Activated naive CD8-positive, alpha-beta T cell treated with anti-CD3 and anti-CD28 coated beads, Interleukin-2, amount 50 U/mL, for 24 hours (primary cell): ENCODE data around the gene ATM.
A peak's percentile ranks its signal among the peaks of the same experiment; 100 is the strongest.

Experiments
- ATAC-seq: fragments of 150-1000 bp; cut with Tn5 transposase; one replicate; pipeline ENCODE4 v1.10.0; 2021
- DNase-seq: peaks from one replicate; pipeline ENCODE4 v3.0.0; 2021
- H3K27ac Mint-ChIP-seq: one replicate; pipeline ENCODE4 v1.8.0; 2021; ENCODE audit warnings: mild to moderate bottlenecking, mixed read lengths
- H3K27me3 Mint-ChIP-seq: one replicate; pipeline ENCODE4 v1.8.0; 2021; ENCODE audit warnings: mixed read lengths
- H3K36me3 Mint-ChIP-seq: one replicate; pipeline ENCODE4 v1.8.0; 2021; ENCODE audit warnings: low read depth, mixed read lengths
- H3K4me1 Mint-ChIP-seq: one replicate; pipeline ENCODE4 v1.8.0; 2021; ENCODE audit warnings: mixed read lengths
- H3K4me3 Mint-ChIP-seq: one replicate; pipeline ENCODE4 v1.8.0; 2021; ENCODE audit warnings: mild to moderate bottlenecking, moderate library complexity, mixed read lengths
- H3K9me3 Mint-ChIP-seq: one replicate; pipeline ENCODE4 v1.8.0; 2021; ENCODE audit warnings: mixed read lengths

Gene ATM

GRCh38 chr11:108222574-108223347 is at the start of gene ATM, which contains the start of gene NPAT:
Gene ATM (plus strand): TSS chr11:108223067. CDS start chr11:108227625, 4,558 bp downstream.
Gene NPAT (minus strand): TSS chr11:108222638. CDS start chr11:108222536, 102 bp downstream.
- no peaks in the 10 kb centered on the region for H3K9me3 Mint-ChIP-seq
- no peaks in the 10 kb centered on the region for H3K27me3 Mint-ChIP-seq
- DNase-seq (peak; percentile 98), ATAC-seq (peak; percentile 81)
- no peak within 1 kb of the TSS for H3K27ac Mint-ChIP-seq
- peaks cover 23% of the 10 kb centered on the region for H3K36me3 Mint-ChIP-seq
- H3K4me1 Mint-ChIP-seq, result peaks cover 59% of the 10 kb centered on the region
- no peak within 1 kb of the TSS for H3K4me3 Mint-ChIP-seq

GRCh38 chr11:108177570-108177969 is 45.3 kb upstream of the ATM start:
- DNase-seq, result no peak
- Mint-ChIP-seq H3K27me3 (no peaks in the 10 kb centered on the region), H3K4me3 (no peak overlapping the region), H3K9me3 (no peaks in the 10 kb centered on the region), H3K27ac (no peak overlapping the region), H3K36me3 (peaks cover 71% of the 10 kb centered on the region), H3K4me1 (peaks cover 2% of the 10 kb centered on the region)
- no peak for ATAC-seq

DNA sequence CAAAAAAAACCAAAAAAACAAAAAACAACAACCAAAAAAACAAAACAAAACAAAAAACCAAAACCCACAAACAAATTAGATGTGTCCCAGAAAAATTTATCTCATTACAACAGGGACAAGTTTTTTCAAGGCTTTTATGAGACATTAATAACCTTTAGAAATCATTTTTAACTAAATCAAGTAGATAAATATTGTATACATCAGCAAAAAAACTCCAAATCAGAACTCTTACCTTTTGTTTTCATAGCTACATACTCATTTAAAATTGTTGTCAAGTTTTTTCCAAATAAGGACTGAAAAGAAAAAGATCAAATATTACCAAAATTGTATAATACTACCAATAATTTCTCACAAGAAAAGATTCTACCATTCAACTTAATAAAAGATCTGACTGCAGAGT is 29.1 kb upstream of the ATM start:
- ATAC-seq (no peak), DNase-seq (no peak)
- H3K9me3 Mint-ChIP-seq, result no peaks in the 10 kb centered on the region
- no peaks in the 10 kb centered on the region for H3K27me3 Mint-ChIP-seq
- H3K36me3 Mint-ChIP-seq, result peaks cover 53% of the 10 kb centered on the region
- no peak overlapping the region for H3K27ac Mint-ChIP-seq
- no peak overlapping the region for H3K4me3 Mint-ChIP-seq
- H3K4me1 Mint-ChIP-seq, result peaks cover 33% of the 10 kb centered on the region

DNA sequence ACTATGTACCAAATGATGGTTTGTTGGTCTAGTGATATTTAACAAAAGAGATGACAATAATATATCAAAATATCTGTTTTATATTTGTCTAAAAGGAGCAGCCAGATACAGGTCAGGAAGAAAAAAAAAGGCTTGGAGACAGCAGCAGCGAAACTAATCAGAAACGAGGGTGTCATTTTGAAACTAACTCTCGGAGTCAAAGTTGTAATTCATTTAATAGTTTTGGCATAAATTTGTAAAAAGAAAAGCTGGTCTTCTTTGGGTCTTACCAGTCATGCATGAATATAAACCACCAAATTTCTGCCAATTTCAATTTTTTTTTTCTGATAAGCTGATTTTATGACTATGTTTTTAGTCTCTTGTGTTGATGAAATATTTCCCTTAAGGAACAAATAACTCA is 26.0 kb upstream of the ATM start:
- Mint-ChIP-seq H3K4me3 (no peak overlapping the region), H3K9me3 (no peaks in the 10 kb centered on the region), H3K36me3 (peaks cover 44% of the 10 kb centered on the region), H3K27ac (peak overlapping the region; percentile 73), H3K4me1 (peaks cover 60% of the 10 kb centered on the region), H3K27me3 (no peaks in the 10 kb centered on the region)
- ATAC-seq (peak; percentile 9), DNase-seq (no peak)

DNA sequence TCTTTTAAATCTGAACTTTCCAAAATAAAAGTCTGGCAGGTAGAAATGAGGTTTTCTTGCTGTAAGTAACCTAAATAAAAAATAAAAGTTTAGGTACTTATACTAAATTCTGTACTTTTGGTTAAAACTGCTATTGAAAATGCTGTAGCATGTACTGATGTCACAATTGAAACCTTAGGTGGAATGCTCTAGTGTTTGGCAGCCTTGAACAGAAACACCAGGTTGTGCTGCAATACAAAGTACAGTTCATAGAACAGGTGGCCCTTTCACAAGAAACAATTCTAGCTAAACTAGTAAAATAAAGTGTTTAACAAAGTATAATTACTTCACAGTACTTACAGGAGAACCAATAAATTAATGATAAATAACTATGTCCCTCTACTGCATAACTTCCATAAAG is 25.5 kb upstream of the ATM start:
- H3K27ac Mint-ChIP-seq, result peak overlapping the region; percentile 73
- DNase-seq, result no peak
- ATAC-seq, result no peak
- H3K27me3 Mint-ChIP-seq, result no peaks in the 10 kb centered on the region
- peaks cover 63% of the 10 kb centered on the region for H3K4me1 Mint-ChIP-seq
- no peak overlapping the region for H3K4me3 Mint-ChIP-seq
- H3K36me3 Mint-ChIP-seq, result peaks cover 43% of the 10 kb centered on the region
- H3K9me3 Mint-ChIP-seq, result no peaks in the 10 kb centered on the region

DNA sequence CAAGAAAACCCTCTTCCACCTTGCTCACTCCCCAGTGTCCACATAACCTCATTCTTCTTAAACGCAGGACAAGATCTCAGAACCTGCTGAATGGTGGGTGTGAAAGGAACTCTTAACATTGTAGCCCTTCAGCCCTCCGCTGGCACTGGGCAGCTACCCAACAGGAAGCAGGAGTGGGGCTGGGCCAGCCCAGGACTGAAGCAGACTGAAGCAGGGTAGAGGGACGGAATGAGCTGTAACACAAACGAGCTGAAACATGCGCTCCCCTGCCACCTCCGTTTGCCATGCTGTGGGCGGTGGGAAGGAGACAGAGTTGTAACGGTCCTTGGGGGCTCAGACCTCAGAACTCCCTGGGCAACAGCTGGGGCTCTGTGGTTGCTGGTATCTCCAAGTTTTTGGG is 24.0 kb upstream of the ATM start:
- no peak for DNase-seq
- no peak for ATAC-seq
- peak overlapping the region; percentile 78 for H3K27ac Mint-ChIP-seq
- no peak overlapping the region for H3K4me3 Mint-ChIP-seq
- no peaks in the 10 kb centered on the region for H3K27me3 Mint-ChIP-seq
- H3K9me3 Mint-ChIP-seq, result no peaks in the 10 kb centered on the region
- H3K4me1 Mint-ChIP-seq, result peaks cover 78% of the 10 kb centered on the region
- H3K36me3 Mint-ChIP-seq, result peaks cover 54% of the 10 kb centered on the region

DNA sequence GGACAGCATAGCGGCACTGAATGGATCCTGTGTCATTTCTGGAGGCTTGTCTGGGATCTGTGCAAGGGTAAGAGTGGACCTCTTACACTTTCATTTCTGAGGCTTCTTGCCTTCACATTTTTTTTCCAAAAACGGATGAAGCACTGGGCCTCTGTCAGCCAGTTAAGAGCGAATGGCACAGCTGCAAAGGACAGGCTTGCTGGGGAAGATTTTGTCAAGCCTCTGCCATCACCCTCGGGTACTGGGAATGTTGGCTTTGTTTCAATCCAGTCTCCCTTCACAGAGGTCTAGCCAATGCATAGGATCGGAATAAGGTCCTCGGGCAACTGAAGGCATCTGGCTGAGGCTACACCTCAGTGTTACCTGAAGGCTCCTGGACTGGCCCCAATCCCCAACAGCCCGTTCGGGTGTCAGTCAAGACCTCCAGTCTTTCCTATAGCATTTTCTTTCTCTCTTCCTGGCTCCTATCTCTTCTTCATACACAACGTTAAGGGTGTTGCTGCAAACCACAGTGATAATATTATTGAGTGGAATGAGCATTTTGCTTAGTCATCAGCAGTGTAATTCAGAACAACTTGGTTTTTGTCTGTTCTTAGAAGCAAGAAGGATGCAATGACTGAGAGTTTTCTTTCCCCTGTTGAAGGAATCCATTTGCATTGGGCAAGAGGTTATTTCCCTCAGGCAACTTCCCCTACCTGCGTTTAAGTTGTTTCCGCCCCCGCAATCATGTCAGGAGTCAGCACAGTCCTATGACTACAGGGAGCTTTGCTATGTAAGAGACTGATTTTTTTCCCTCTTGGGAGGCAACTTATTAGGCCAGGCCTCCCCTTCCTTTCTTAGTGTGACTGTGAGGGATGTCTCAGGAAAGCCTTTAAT is 23.2 kb upstream of the ATM start:
- peaks cover 60% of the 10 kb centered on the region for H3K36me3 Mint-ChIP-seq
- peaks cover 2% of the 10 kb centered on the region for H3K9me3 Mint-ChIP-seq
- H3K4me3 Mint-ChIP-seq, result no peak overlapping the region
- peak overlapping the region; percentile 82 for H3K27ac Mint-ChIP-seq
- peak; percentile 69 for DNase-seq
- peaks cover 84% of the 10 kb centered on the region for H3K4me1 Mint-ChIP-seq
- ATAC-seq, result peak; percentile 93
- H3K27me3 Mint-ChIP-seq, result no peaks in the 10 kb centered on the region

DNA sequence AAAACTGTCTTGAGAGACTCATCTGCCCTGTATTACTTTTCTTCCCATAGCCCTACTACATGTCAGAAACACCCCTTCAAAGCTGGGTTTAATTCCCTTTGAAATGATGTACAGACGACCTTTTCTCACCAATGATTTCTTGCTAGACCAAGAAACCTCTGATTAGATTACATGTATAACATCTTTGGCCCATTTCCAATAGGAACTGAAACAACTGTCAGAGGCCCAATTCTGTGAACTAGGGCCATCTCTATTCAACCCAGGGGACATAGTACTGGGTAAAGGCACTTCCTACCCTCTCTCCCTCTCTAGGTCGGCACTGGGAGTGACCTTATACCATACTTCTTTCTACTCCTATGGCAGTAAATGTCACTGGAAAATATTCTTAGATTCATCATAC is 19.8 kb upstream of the ATM start:
- Mint-ChIP-seq H3K4me1 (peaks cover 74% of the 10 kb centered on the region), H3K4me3 (no peak overlapping the region), H3K9me3 (peaks cover 17% of the 10 kb centered on the region), H3K27me3 (no peaks in the 10 kb centered on the region), H3K36me3 (peaks cover 70% of the 10 kb centered on the region), H3K27ac (no peak overlapping the region)
- ATAC-seq (no peak), DNase-seq (no peak)

DNA sequence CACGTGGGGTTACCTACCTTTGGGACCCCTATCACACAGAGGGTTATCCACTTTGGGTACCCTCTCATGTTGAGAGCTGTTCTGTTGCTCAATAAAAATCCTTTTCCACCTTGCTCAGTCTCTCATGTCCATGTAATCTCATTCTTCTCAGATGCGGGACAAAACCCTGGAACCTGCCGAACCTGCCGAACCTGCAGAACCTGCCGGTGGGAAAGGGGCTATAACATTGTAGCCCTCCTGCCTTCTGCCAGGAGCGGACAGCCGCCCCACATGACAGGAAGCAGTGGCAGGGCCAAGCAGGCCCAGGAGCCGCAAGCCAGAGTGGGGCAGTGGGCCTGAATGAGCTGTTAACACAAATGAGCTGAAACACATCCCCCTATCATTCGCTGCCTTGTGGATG is 18.5 kb upstream of the ATM start:
- peaks cover 73% of the 10 kb centered on the region for H3K36me3 Mint-ChIP-seq
- H3K4me1 Mint-ChIP-seq, result peaks cover 64% of the 10 kb centered on the region
- H3K9me3 Mint-ChIP-seq, result peaks cover 17% of the 10 kb centered on the region
- no peaks in the 10 kb centered on the region for H3K27me3 Mint-ChIP-seq
- no peak for ATAC-seq
- no peak overlapping the region for H3K27ac Mint-ChIP-seq
- no peak overlapping the region for H3K4me3 Mint-ChIP-seq
- DNase-seq, result no peak

- H3K27me3 Mint-ChIP-seq, result no peaks in the 10 kb centered on the region
- no peak overlapping the region for H3K4me3 Mint-ChIP-seq
- H3K9me3 Mint-ChIP-seq, result peaks cover 17% of the 10 kb centered on the region
- H3K27ac Mint-ChIP-seq, result no peak overlapping the region
- peaks cover 62% of the 10 kb centered on the region for H3K4me1 Mint-ChIP-seq
- DNase-seq, result no peak
- ATAC-seq, result no peak
- peaks cover 73% of the 10 kb centered on the region for H3K36me3 Mint-ChIP-seq
These were observed 17.9 kb upstream of the ATM start for GRCh38 chr11:108204929-108205499.

DNA sequence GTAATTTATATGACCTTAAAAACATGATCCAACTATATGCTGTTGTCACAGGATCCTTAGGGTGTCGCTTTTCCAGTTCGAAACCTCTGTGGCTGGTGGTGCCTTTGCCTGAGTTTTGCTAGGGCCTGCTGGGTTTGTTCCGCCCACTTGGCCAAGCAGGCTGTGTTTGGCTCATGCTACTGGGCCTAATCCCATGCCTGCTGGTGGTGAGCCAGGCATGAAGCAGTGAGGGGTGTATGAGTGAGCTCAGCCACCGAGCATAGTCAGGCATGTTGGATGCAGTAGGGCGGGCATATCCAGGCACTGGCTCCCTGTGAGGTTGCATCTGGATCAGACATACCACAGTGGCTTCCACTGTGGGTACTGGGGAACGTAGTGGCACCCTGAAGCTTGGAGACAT is 16.7 kb upstream of the ATM start:
- H3K27ac Mint-ChIP-seq, result no peak overlapping the region
- H3K9me3 Mint-ChIP-seq, result peaks cover 17% of the 10 kb centered on the region
- peaks cover 60% of the 10 kb centered on the region for H3K4me1 Mint-ChIP-seq
- H3K27me3 Mint-ChIP-seq, result no peaks in the 10 kb centered on the region
- ATAC-seq (no peak), DNase-seq (no peak)
- H3K36me3 Mint-ChIP-seq, result peaks cover 84% of the 10 kb centered on the region
- H3K4me3 Mint-ChIP-seq, result no peak overlapping the region

GRCh38 chr11:108206969-108207682 is 15.7 kb upstream of the ATM start:
- no peak overlapping the region for H3K4me3 Mint-ChIP-seq
- no peak overlapping the region for H3K27ac Mint-ChIP-seq
- H3K4me1 Mint-ChIP-seq, result peaks cover 58% of the 10 kb centered on the region
- peaks cover 94% of the 10 kb centered on the region for H3K36me3 Mint-ChIP-seq
- DNase-seq (no peak), ATAC-seq (no peak)
- peaks cover 17% of the 10 kb centered on the region for H3K9me3 Mint-ChIP-seq
- H3K27me3 Mint-ChIP-seq, result no peaks in the 10 kb centered on the region

GRCh38 chr11:108207683-108208060 is 15.2 kb upstream of the ATM start:
- ATAC-seq (no peak), DNase-seq (no peak)
- Mint-ChIP-seq H3K27me3 (no peaks in the 10 kb centered on the region), H3K4me3 (no peak overlapping the region), H3K27ac (no peak overlapping the region), H3K9me3 (peaks cover 17% of the 10 kb centered on the region), H3K4me1 (peaks cover 56% of the 10 kb centered on the region), H3K36me3 (peaks cover 93% of the 10 kb centered on the region)

- no peak overlapping the region for H3K4me3 Mint-ChIP-seq
- peaks cover 48% of the 10 kb centered on the region for H3K4me1 Mint-ChIP-seq
- no peaks in the 10 kb centered on the region for H3K27me3 Mint-ChIP-seq
- H3K27ac Mint-ChIP-seq, result peak overlapping the region; percentile 23
- ATAC-seq (no peak), DNase-seq (no peak)
- peaks cover 8% of the 10 kb centered on the region for H3K9me3 Mint-ChIP-seq
- H3K36me3 Mint-ChIP-seq, result peaks cover 85% of the 10 kb centered on the region
These were observed 12.4 kb upstream of the ATM start for GRCh38 chr11:108210441-108210840.
